HG03378 (cell line): ENCODE results near the gene ACO1.

Experiments
- ATAC-seq: cut with Tn5 transposase; IDR thresholded peaks from one replicate; pipeline ENCODE4 v1.9.1; 2021; ENCODE audit warnings: mild to moderate bottlenecking, moderate library complexity; ENCODE audit not compliant: unreplicated experiment

The ACO1 gene

GRCh38 chr9:32382565-32383320, 1.7 kb upstream of the ACO1 start:
- ATAC-seq = no peak

GRCh38 chr9:32384002-32384363, 460 bp upstream of the ACO1 start:
- ATAC-seq = no peak

- no peak for ATAC-seq
Observed at GRCh38 chr9:32385152-32385884, 875 bp downstream of the ACO1 start.

GRCh38 chr9:32385885-32386283, 1.4 kb downstream of the ACO1 start:
- ATAC-seq = no peak

- ATAC-seq = no peak
Observed at GRCh38 chr9:32387256-32387655, 2.8 kb downstream of the ACO1 start.

- ATAC-seq = no peak
Observed at GRCh38 chr9:32389365-32389764, 4.9 kb downstream of the ACO1 start.

- ATAC-seq = no peak
Observed at GRCh38 chr9:32393911-32394310, 9.5 kb downstream of the ACO1 start.

GRCh38 chr9:32394381-32395049, 10.1 kb downstream of the ACO1 start:
- no peak for ATAC-seq

- no peak for ATAC-seq
Observed at GRCh38 chr9:32395510-32396216, 11.2 kb downstream of the ACO1 start.

GRCh38 chr9:32398207-32398606, 13.8 kb downstream of the ACO1 start:
- no peak for ATAC-seq

- no peak for ATAC-seq
Observed at GRCh38 chr9:32399110-32399815, 14.8 kb downstream of the ACO1 start.

- peak; percentile 69 for ATAC-seq
Observed at GRCh38 chr9:32401488-32401887, 17.0 kb downstream of the ACO1 start.

- no peak for ATAC-seq
Observed at GRCh38 chr9:32403567-32404260, 19.3 kb downstream of the ACO1 start.

- no peak for ATAC-seq
Observed at GRCh38 chr9:32404402-32404801, 20.0 kb downstream of the ACO1 start.

- ATAC-seq = no peak
Observed at GRCh38 chr9:32404856-32405255, 20.4 kb downstream of the ACO1 start.

- ATAC-seq = no peak
Observed at GRCh38 chr9:32405506-32405905, 21.1 kb downstream of the ACO1 start.

- no peak for ATAC-seq
Observed at GRCh38 chr9:32406046-32406445, 21.6 kb downstream of the ACO1 start.

GRCh38 chr9:32411753-32412152, 27.3 kb downstream of the ACO1 start:
- no peak for ATAC-seq

GRCh38 chr9:32412440-32412839, 28.0 kb downstream of the ACO1 start:
- ATAC-seq = no peak

GRCh38 chr9:32413424-32413823, 29.0 kb downstream of the ACO1 start:
- ATAC-seq = no peak
